ENCODE data around the gene FAM83E. TPM values are rescaled to one million over a fixed set of nuclear protein-coding genes. Genes with fewer than 3 reads are reported as not detected.
A peak's percentile ranks its signal among the peaks of the same experiment; 100 is the strongest.
"Not testable (repeated sequence)": the region's sequence is repeated elsewhere in the genome, so short reads cannot be mapped to it uniquely, and the experiment has no call there.

Gene FAM83E
- total RNA-seq, 2 donors from 2014 or later = 5.5 to 9.1 TPM

GRCh38 chr19:48577908-48578307 is 37.0 kb downstream of the FAM83E start:
- H3K27ac Mint-ChIP-seq; DNase-seq (ENCODE audit: low spot score in 2 of 2); H3K36me3 Mint-ChIP-seq; H3K9me3 Mint-ChIP-seq; ATAC-seq: not testable (repeated sequence)

- H3K9me3 Mint-ChIP-seq = no peaks in the 10 kb centered on the region
- ATAC-seq (no peak), DNase-seq (ENCODE audit: low spot score in 2 of 2) (no peak)
- peak overlapping the region in 1 of 2 donors; percentile 72 for H3K27ac Mint-ChIP-seq
- H3K36me3 Mint-ChIP-seq = no peaks in the 10 kb centered on the region
Observed at GRCh38 chr19:48575931-48576622, 38.8 kb downstream of the FAM83E start.

- no peak overlapping the region for H3K27ac Mint-ChIP-seq
- no peaks in the 10 kb centered on the region for H3K9me3 Mint-ChIP-seq
- H3K36me3 Mint-ChIP-seq = no peaks in the 10 kb centered on the region
Observed at GRCh38 chr19:48573163-48573505, 41.7 kb downstream of the FAM83E start.

GRCh38 chr19:48571378-48572162 is 43.3 kb downstream of the FAM83E start:
- DNase-seq (ENCODE audit: low spot score in 2 of 2) (no peak), ATAC-seq (no peak)
- Mint-ChIP-seq H3K9me3 (no peaks in the 10 kb centered on the region), H3K36me3 (no peaks in the 10 kb centered on the region), H3K27ac (peak overlapping the region in 1 of 2 donors; percentile 11)

More at GRCh38 chr19:48573163-48573505, 41.7 kb downstream of the FAM83E start:
- DNase-seq (ENCODE audit: low spot score in 2 of 2) (no peak), ATAC-seq (no peak)

GRCh38 chr19:48569814-48570213 is 45.1 kb downstream of the FAM83E start:
- Mint-ChIP-seq H3K36me3 (no peaks in the 10 kb centered on the region), H3K27ac (no peak overlapping the region), H3K9me3 (no peaks in the 10 kb centered on the region)
- DNase-seq (ENCODE audit: low spot score in 2 of 2) = no peak
- ATAC-seq = no peak

GRCh38 chr19:48568345-48568886 is 46.5 kb downstream of the FAM83E start:
- Mint-ChIP-seq H3K9me3 (no peaks in the 10 kb centered on the region), H3K36me3 (no peaks in the 10 kb centered on the region), H3K27ac (no peak overlapping the region)
- ATAC-seq (no peak), DNase-seq (ENCODE audit: low spot score in 2 of 2) (no peak)

- no peaks in the 10 kb centered on the region for H3K36me3 Mint-ChIP-seq
- peak overlapping the region in 1 of 2 donors; percentile 44 for H3K27ac Mint-ChIP-seq
- DNase-seq (ENCODE audit: low spot score in 2 of 2) = no peak
- no peaks in the 10 kb centered on the region for H3K9me3 Mint-ChIP-seq
- ATAC-seq = no peak
Observed at GRCh38 chr19:48565090-48565489, 49.8 kb downstream of the FAM83E start.

Other genes with a start within 250 kb of the FAM83E start
- 100 to 1,000 TPM in 1 of 2 donors, 10 to 100 TPM in 1; 91.1 to 108 TPM for gene KDELR1, start 223.5 kb downstream of the FAM83E start, total RNA-seq
- under 1 TPM; 0.23 to 0.45 TPM for gene GRIN2D, start 221.4 kb downstream of the FAM83E start, total RNA-seq
- gene GRWD1, start 169.1 kb downstream of the FAM83E start, total RNA-seq = 10 to 100 TPM; 32.8 to 46.3 TPM
- 1 to 10 TPM; 2.1 to 2.3 TPM for gene KCNJ14, start 159.5 kb downstream of the FAM83E start, total RNA-seq
- gene CYTH2, start 145.7 kb downstream of the FAM83E start, total RNA-seq = 10 to 100 TPM; 32.4 to 64.1 TPM
- gene LMTK3, start 103.2 kb downstream of the FAM83E start, total RNA-seq = 1 to 10 TPM; 2.9 to 9.5 TPM
- not detected for gene SULT2B1, start 62.9 kb downstream of the FAM83E start, total RNA-seq
- not detected for gene SPACA4, start 8.3 kb downstream of the FAM83E start, total RNA-seq
- gene RPL18, start 4.1 kb upstream of the FAM83E start, total RNA-seq = 1,000 to 10,000 TPM; 2,030 to 2,264 TPM
- gene SPHK2, start 4.4 kb upstream of the FAM83E start, total RNA-seq = 10 to 100 TPM; 25.7 to 40.4 TPM
- 10 to 100 TPM; 10.5 to 16.9 TPM for gene DBP, start 22.3 kb upstream of the FAM83E start, total RNA-seq
- gene CA11, start 31.1 kb upstream of the FAM83E start, total RNA-seq = 10 to 100 TPM in 1 of 2 donors, 1 to 10 TPM in 1; 7.9 to 10.9 TPM
- gene NTN5, start 57.9 kb upstream of the FAM83E start, total RNA-seq = 1 to 10 TPM; 1.6 to 2.5 TPM
- gene FUT2, start 80.9 kb upstream of the FAM83E start, total RNA-seq = not detected
- 1 to 10 TPM; 1.1 to 1.4 TPM for gene MAMSTR, start 104.6 kb upstream of the FAM83E start, total RNA-seq
- under 1 TPM; 0.19 to 0.66 TPM for gene RASIP1, start 125.5 kb upstream of the FAM83E start, total RNA-seq
- not detected for gene IZUMO1, start 131.8 kb upstream of the FAM83E start, total RNA-seq
- under 1 TPM in 1 of 2 donors, not detected in 1; 0.41 TPM for gene FUT1, start 137.6 kb upstream of the FAM83E start, total RNA-seq
- gene FGF21, start 140.4 kb upstream of the FAM83E start, total RNA-seq = not detected
- 10 to 100 TPM; 33.9 to 72.1 TPM for gene BCAT2, start 196.0 kb upstream of the FAM83E start, total RNA-seq
- gene HSD17B14, start 221.4 kb upstream of the FAM83E start, total RNA-seq = 1 to 10 TPM; 1.3 to 1.7 TPM

Measured in activated naive CD4-positive, alpha-beta T cell treated with anti-CD3 and anti-CD28 coated beads, Interleukin-2, amount 50 U/mL, for 72 hours (primary cell).